ENCODE measurements around the gene BRD4. TPM values are rescaled to one million over a fixed set of nuclear protein-coding genes. Genes with fewer than 3 reads are reported as not detected.

The BRD4 gene
- total RNA-seq, 1 donor from 2014 or later = 104 TPM

GRCh38 chr19:15299568-15300409 lies 32.5 kb downstream of the BRD4 start:
- Mint-ChIP-seq H3K27ac (ENCODE audit: unreplicated experiment) (peak overlapping the region; percentile 95), H3K36me3 (ENCODE audit: low read depth) (peaks cover 5% of the 10 kb centered on the region), H3K27me3 (ENCODE audit: low read depth) (no peaks in the 10 kb centered on the region), H3K9me3 (ENCODE audit: low read depth) (peaks cover 2% of the 10 kb centered on the region), H3K4me3 (ENCODE audit: unreplicated experiment) (no peak overlapping the region), H3K4me1 (ENCODE audit: low read depth) (peaks cover 90% of the 10 kb centered on the region)
- peak; percentile 36 for DNase-seq (ENCODE audit: low spot score)
- TF ChIP-seq CTCF (IDR thresholded peaks at IDR 0.05) = no peak

- H3K36me3 Mint-ChIP-seq (ENCODE audit: low read depth) = peaks cover 3% of the 10 kb centered on the region
- H3K27me3 Mint-ChIP-seq (ENCODE audit: low read depth) = no peaks in the 10 kb centered on the region
- no peaks in the 10 kb centered on the region for H3K9me3 Mint-ChIP-seq (ENCODE audit: low read depth)
- peak overlapping the region; percentile 95 for H3K27ac Mint-ChIP-seq (ENCODE audit: unreplicated experiment)
- no peak for TF ChIP-seq CTCF (IDR thresholded peaks at IDR 0.05)
- no peak overlapping the region for H3K4me3 Mint-ChIP-seq (ENCODE audit: unreplicated experiment)
- peak; percentile 60 for DNase-seq (ENCODE audit: low spot score)
- H3K4me1 Mint-ChIP-seq (ENCODE audit: low read depth) = peaks cover 92% of the 10 kb centered on the region
These were observed 33.3 kb downstream of the BRD4 start for GRCh38 chr19:15298847-15299567.

GRCh38 chr19:15297416-15298224 lies 34.7 kb downstream of the BRD4 start:
- DNase-seq (ENCODE audit: low spot score) = peak; percentile 12
- peak; percentile 60 for TF ChIP-seq CTCF (IDR thresholded peaks at IDR 0.05)
- Mint-ChIP-seq H3K4me1 (ENCODE audit: low read depth) (peaks cover 92% of the 10 kb centered on the region), H3K27ac (ENCODE audit: unreplicated experiment) (peak overlapping the region; percentile 95), H3K4me3 (ENCODE audit: unreplicated experiment) (no peak overlapping the region), H3K9me3 (ENCODE audit: low read depth) (no peaks in the 10 kb centered on the region), H3K27me3 (ENCODE audit: low read depth) (no peaks in the 10 kb centered on the region), H3K36me3 (ENCODE audit: low read depth) (peaks cover 3% of the 10 kb centered on the region)

- peak overlapping the region; percentile 39 for H3K4me3 Mint-ChIP-seq (ENCODE audit: unreplicated experiment)
- H3K36me3 Mint-ChIP-seq (ENCODE audit: low read depth) = peaks cover 3% of the 10 kb centered on the region
- H3K4me1 Mint-ChIP-seq (ENCODE audit: low read depth) = peaks cover 92% of the 10 kb centered on the region
These were observed 35.4 kb downstream of the BRD4 start for GRCh38 chr19:15296841-15297415.

More at GRCh38 chr19:15296841-15297415, 35.4 kb downstream of the BRD4 start:
- Mint-ChIP-seq H3K27me3 (ENCODE audit: low read depth) (no peaks in the 10 kb centered on the region), H3K9me3 (ENCODE audit: low read depth) (no peaks in the 10 kb centered on the region), H3K27ac (ENCODE audit: unreplicated experiment) (peak overlapping the region; percentile 95)
- TF ChIP-seq CTCF (IDR thresholded peaks at IDR 0.05) = no peak
- DNase-seq (ENCODE audit: low spot score) = no peak

All from chondrocyte (in vitro differentiated cells).